Activated T-helper 2 cell treated with anti-CD3 and anti-CD28 coated beads, Interferon-gamma antibody, Interleukin-2, Interleukin-4, amounts not matched to agents 10 μg/mL and 5 μg/mL and 100 μg/mL, durations not matched to agents 14 hours and 24 hours and 36 hours (primary cell): Measurements from ENCODE around the gene MCIDAS. TPM values are rescaled to one million over a fixed set of nuclear protein-coding genes. Genes with fewer than 3 reads are reported as not detected.

ENCODE experiments used
- DNase-seq: peaks from one replicate; pipeline ENCODE4 v3.0.0; 2021; ENCODE audit warnings: low spot score
- H3K27ac Mint-ChIP-seq: one replicate; pipeline ENCODE4 v1.8.0; 2021; ENCODE audit warnings: mixed read lengths
- H3K27me3 Mint-ChIP-seq: one replicate; pipeline ENCODE4 v1.8.0; 2021; ENCODE audit warnings: low read depth, mixed read lengths
- H3K36me3 Mint-ChIP-seq: one replicate; pipeline ENCODE4 v1.8.0; 2021; ENCODE audit warnings: low read depth, mixed read lengths
- H3K4me1 Mint-ChIP-seq: one replicate; pipeline ENCODE4 v1.8.0; 2021; ENCODE audit warnings: low read depth, mixed read lengths
- H3K4me3 Mint-ChIP-seq: one replicate; pipeline ENCODE4 v1.8.0; 2021; ENCODE audit warnings: low read depth, mild to moderate bottlenecking, moderate library complexity, mixed read lengths
- H3K9me3 Mint-ChIP-seq: one replicate; pipeline ENCODE4 v1.8.0; 2021; ENCODE audit warnings: mixed read lengths
- intact Hi-C: fragments of 100-400 bp; cut with micrococcal nuclease; formaldehyde crosslinking; loops from one replicate; pipeline ENCODE4 v1.15.1; 2023
- total RNA-seq: library from RNA; stranded (reverse); gene quantifications from 2 replicates; pipeline ENCODE4 v1.2.3, GENCODE V29; 2022

The MCIDAS gene
- total RNA-seq, 1 donor from 2014 or later = not detected

DNA sequence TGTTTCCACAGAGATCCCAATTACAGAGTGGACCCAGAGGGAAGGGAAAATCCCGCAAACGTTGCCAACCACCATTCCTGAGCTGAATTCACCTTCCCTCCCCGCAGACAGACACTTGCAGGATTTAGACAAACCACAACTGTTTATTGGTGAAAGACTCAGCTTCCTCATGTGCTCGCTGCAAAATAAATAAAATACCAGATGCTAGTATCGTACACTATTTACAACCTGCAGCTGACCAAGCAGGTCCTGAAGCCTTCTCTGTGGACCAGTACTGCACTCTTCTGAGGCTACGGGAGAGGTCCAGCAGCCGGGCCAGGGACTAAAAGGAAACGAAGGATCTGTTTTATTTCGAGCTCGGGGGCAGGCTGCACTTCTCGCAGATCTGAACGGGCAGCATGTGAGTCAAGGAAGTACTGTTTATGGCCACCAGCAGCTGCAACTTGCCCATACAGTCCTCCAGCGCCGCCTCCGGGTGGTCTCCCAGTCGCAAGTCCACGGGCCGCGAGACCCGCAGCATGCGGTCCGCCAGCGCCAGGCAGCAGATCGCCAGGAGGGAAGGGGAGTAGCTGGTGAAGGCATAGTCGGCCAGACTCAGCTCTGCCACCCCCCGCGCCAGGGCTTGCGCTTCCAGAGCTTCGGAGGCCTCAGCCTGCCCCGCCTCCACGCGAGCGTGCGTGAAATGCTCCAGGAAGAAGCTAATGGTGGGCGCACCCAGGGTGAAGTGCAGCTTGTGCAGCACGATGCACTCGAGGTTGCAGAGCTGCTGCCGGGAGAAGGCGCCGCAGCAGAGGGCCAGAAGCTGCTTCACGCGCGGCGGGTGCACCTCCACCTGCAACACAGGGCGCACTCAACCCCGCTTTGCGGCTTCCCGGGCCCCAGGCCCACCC is 4.2 kb upstream of the MCIDAS start:
- Mint-ChIP-seq H3K9me3 (no peaks in the 10 kb centered on the region), H3K27me3 (peaks cover 76% of the 10 kb centered on the region), H3K36me3 (peaks cover 3% of the 10 kb centered on the region), H3K4me3 (peak overlapping the region; percentile 82), H3K4me1 (peaks cover 35% of the 10 kb centered on the region), H3K27ac (no peak overlapping the region)
- intact Hi-C loops = loop anchor here (1.0 to 5.0 kb wide), 3 partner anchors 8 to 919 kb away; partner anchors contain the start of genes ARL15, DHX29 and MTREX
- DNase-seq = peak; percentile 20

DNA sequence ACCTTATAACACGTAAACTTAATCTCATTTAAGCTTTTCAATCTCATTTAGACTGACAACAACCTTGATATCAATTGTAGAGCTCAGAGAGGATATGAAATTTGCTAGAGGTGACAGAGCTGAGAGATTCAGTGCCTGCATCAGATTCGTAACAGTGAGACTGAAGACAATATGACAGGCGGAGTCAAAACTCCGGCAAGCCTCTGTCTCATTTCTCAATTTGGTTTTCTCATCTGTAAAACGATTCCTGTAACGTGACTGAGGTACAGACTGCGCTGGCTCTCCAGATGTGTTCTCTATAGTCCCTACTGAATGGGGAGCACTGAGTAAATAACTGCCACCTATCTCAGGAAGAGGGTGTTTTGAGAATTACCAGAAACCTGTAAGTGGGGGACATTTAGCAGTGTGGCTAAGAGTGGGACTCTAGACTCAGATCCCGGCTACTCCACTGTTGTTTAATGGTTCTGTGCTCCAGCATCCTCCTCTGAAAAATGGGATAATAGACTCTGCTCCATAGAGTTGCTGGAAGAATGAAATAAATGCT is 3.0 kb upstream of the MCIDAS start:
- Mint-ChIP-seq H3K4me3 (no peak overlapping the region), H3K27me3 (peaks cover 80% of the 10 kb centered on the region), H3K27ac (no peak overlapping the region), H3K4me1 (peaks cover 39% of the 10 kb centered on the region), H3K9me3 (no peaks in the 10 kb centered on the region), H3K36me3 (peaks cover 3% of the 10 kb centered on the region)
- intact Hi-C loops = loop anchor here (5.0 kb wide), 2 partner anchors 77 to 918 kb away; partner anchors contain the start of genes ARL15, DHX29 and MTREX
- DNase-seq = no peak

DNA sequence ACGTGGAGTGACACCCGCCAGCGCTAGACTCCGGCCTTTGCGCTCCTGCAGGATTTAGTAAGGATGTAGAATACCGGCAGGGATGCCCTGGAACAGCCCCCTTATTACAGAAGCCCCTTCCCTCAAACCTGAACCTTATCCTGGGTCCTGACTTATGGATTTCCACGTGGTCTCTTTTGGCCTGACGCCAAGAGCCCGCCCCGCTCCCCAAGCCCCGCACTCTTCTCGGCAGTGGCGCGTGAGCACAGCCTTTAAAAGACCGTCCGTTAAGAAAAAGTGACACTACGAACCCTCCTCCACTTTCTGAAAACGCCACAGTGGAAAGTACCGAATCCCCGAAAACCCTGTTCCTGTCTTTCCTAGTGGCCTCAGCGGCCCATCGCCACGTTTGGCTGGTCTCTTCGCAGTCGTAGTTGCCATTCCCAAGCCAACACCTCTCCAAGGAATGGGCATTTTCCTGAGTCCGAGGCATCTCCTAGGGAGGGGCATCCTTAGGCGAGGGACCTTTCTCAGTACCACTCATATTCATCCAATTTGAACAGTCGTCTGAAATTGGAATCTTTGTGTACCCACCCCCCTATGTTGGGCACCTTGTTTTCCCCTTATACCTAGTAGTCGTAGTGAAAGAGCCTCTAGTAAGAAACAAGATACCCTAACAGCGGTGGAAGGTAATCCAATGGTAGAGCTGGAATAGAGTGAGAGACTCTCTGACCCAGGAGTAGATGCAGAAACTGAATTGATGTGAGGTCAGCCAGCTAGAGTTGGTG is 732 bp upstream of the MCIDAS start:
- no peak for DNase-seq
- Mint-ChIP-seq H3K27me3 (peaks cover 86% of the 10 kb centered on the region), H3K4me1 (peaks cover 36% of the 10 kb centered on the region), H3K27ac (peak overlapping the region; percentile 38), H3K36me3 (peaks cover 3% of the 10 kb centered on the region), H3K9me3 (no peaks in the 10 kb centered on the region), H3K4me3 (peak overlapping the region; percentile 69)
- intact Hi-C loops = loop anchor here (1.0 to 10.0 kb wide), 3 partner anchors 56 to 464 kb away; no protein-coding TSS in a partner anchor

DNA sequence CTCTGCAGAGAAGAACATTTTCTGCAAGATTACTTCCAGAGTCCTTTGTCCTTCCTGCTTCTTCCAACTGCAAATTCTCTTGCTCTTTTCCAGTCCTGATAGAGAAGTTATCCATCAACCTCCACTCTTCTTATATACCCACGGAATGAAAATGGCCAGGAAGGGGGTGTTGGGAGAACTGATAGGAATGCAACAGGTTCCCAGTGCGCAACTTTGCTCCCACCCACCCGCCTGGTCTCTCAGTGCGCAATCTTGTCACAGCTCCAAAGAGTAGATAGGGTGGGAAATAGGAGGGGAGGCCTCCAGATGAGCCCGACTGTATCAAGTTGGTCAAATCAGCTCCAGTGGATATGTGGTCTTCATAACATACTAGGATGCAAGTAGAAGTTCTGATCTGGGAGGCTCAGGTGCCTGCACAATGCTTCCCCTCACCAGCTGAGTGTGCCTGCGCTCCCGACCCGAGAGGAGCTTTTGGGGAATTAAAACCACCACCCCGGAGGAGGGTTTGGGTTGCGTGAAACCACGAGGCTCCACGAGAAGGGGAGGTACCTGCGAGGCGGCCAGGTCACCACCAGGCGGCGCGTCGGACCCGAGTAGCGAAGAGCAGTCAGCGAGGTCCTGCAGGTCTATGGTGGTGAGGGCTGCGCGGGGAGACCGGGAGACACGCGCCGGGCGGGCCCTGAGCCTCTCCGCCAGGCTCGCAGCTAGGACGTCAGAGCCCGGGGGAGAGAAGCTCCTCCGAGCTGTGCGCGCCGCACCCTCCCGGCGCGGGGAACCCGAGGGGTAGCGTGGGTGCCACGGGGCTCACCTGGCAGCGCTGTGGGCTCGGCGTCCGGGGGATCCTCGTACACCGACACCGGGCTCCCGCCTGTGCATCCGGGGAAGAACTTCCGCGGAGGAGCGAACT is 835 bp downstream of the MCIDAS start:
- DNase-seq = peak; percentile 50
- H3K27ac Mint-ChIP-seq = no peak overlapping the region
- H3K27me3 Mint-ChIP-seq = peaks cover 83% of the 10 kb centered on the region
- peak overlapping the region; percentile 50 for H3K4me3 Mint-ChIP-seq
- intact Hi-C loops = loop anchor here (5.0 to 10.0 kb wide), 2 partner anchors 341 to 466 kb away; no protein-coding TSS in a partner anchor
- no peaks in the 10 kb centered on the region for H3K36me3 Mint-ChIP-seq
- no peaks in the 10 kb centered on the region for H3K9me3 Mint-ChIP-seq
- H3K4me1 Mint-ChIP-seq = peaks cover 29% of the 10 kb centered on the region

DNA sequence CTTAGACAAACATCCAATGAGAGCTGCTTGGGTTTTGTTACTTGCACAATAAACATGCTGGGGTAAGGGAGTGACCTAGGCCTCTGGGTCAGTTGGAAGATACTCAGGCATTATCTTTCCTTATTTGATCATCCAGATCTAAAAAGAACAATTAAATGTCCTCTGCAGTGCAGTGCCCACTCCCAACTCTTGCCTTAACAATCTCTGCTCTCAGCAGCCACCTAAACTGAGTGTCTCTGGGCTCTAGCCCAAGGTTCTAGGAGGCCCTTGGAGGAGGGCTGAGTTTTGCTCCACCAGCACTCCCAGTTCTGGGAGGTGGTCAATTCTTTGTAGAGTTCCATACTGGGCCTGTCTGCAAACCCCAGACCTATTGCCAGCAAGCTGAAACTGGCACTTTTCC is 1.8 kb downstream of the MCIDAS start:
- no peak overlapping the region for H3K27ac Mint-ChIP-seq
- H3K4me3 Mint-ChIP-seq = no peak overlapping the region
- intact Hi-C loops = loop anchor here (5.0 to 10.0 kb wide), 2 partner anchors 341 to 467 kb away; no protein-coding TSS in a partner anchor
- no peaks in the 10 kb centered on the region for H3K9me3 Mint-ChIP-seq
- no peak for DNase-seq
- H3K4me1 Mint-ChIP-seq = peaks cover 31% of the 10 kb centered on the region
- H3K27me3 Mint-ChIP-seq = peaks cover 83% of the 10 kb centered on the region
- H3K36me3 Mint-ChIP-seq = no peaks in the 10 kb centered on the region

DNA sequence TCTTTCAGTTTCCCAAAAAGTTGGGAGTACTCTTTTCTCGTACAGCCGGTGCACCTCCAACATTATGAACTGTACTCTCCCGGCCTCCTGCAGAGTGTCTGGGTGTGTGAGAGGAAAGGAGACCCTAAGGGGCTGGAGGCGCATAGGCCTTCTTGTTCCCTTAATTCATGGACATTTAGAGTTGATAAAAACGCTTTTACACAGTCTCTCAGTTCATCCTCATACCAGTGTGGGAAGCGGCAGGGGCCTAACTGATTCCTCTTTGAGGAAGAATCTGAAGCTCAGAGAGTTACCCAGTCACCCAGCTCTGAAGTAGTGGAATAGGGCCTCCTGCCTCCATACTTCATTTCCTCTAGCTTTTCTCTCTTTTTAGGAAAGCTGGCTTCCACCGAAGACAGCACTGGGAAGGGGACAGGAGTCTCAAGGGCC is 3.3 kb downstream of the MCIDAS start:
- H3K9me3 Mint-ChIP-seq = no peaks in the 10 kb centered on the region

DNA sequence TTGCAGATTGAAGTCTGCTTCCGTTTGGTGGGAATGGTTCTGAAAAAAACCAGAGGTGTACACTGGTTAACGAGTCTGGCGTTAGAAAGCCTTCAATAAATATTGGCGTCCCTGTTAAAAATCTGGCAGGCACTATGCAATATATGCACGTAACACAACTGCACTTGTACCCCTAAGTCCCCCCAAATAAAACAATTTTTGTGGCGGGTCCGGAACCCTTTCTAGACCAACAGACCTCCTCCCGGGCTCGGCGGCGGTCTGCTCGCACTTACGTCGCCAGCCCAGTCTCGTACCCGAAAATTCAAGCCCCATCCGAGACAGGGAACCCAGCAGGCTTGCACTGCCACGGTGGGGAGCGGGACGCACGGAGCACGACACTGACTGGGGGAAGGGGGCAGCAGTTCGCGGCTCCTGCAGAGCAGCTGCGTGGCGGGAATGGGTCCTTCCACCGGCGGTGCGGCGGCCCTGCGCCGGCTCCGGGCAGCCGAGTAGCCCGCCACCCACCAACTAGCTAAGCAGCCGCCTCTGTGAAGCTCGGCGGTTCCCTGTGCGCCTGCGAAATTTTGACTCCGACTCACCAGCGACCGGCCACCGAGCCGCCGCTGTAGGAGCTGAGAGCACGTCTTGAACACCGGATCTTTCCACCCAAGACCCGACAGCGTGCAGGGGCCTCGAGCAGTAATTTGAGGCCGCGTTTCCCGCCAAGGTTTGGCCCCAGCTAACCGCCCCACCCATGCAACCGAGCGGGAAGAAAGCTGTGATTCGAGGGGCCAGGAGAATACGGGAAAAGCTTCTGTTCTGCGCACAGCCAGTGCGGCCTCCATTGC is 3.9 kb downstream of the MCIDAS start:
- no peak for DNase-seq
- Mint-ChIP-seq H3K4me1 (peaks cover 27% of the 10 kb centered on the region), H3K27me3 (peaks cover 80% of the 10 kb centered on the region), H3K9me3 (no peaks in the 10 kb centered on the region), H3K27ac (no peak overlapping the region), H3K4me3 (no peak overlapping the region), H3K36me3 (no peaks in the 10 kb centered on the region)
- intact Hi-C loops = loop anchor here (1.0 to 10.0 kb wide), 2 partner anchors 8 to 338 kb away; no protein-coding TSS in a partner anchor

More for the DNA sequence above, 3.3 kb downstream of the MCIDAS start:
- peaks cover 80% of the 10 kb centered on the region for H3K27me3 Mint-ChIP-seq
- H3K4me1 Mint-ChIP-seq = peaks cover 27% of the 10 kb centered on the region
- DNase-seq = no peak
- H3K27ac Mint-ChIP-seq = no peak overlapping the region
- intact Hi-C loops = loop anchor here (1.0 to 10.0 kb wide), 2 partner anchors 7 to 339 kb away; no protein-coding TSS in a partner anchor
- no peaks in the 10 kb centered on the region for H3K36me3 Mint-ChIP-seq
- no peak overlapping the region for H3K4me3 Mint-ChIP-seq

DNA sequence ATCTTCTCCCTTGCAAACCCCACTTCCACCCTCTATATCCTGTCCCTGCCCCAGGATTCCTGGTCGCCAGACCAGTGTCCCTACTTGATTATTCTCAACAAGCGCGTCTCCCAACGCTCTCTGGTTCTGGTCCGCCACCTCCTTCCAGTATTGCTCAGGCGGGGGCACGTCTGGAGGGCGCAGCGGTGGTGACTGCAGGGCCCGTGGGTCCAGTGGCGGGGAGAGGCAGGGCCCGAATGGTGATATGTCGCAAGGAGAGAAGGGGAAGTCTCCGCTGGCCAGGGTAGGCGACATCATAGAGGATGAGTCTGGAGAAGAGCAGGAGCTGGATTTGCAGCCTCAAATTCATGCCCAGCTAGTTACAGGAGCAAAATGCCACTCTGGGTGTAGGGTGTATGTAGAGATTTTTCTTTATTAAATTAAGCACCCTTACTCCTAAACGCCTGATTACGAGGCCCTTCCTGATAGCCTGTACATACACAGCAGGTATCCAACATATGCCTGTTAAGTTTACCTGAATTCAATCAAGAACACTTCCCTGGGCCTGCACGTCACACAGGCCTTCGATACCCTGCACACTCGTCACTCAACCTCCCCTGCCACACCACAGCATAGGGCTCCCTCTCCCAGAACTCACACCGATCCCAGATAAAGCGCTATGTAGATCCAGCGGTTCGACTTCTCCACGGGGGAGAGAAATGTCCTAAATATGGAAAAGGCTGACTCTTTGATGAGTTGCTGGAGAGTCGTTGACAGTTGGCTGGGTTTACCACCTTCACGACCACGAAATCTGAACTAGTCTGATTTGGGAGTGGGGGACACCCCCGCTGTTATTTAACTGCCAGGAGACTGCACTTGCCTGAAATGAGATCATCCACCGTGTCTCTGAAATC is 4.8 kb downstream of the MCIDAS start:
- Mint-ChIP-seq H3K27ac (no peak overlapping the region), H3K9me3 (no peaks in the 10 kb centered on the region), H3K27me3 (peaks cover 77% of the 10 kb centered on the region), H3K4me3 (no peak overlapping the region), H3K4me1 (peaks cover 19% of the 10 kb centered on the region), H3K36me3 (no peaks in the 10 kb centered on the region)
- intact Hi-C loops = loop anchor here (10.0 kb wide), 1 partner anchor 338 kb away; no protein-coding TSS in a partner anchor
- DNase-seq = no peak

DNA sequence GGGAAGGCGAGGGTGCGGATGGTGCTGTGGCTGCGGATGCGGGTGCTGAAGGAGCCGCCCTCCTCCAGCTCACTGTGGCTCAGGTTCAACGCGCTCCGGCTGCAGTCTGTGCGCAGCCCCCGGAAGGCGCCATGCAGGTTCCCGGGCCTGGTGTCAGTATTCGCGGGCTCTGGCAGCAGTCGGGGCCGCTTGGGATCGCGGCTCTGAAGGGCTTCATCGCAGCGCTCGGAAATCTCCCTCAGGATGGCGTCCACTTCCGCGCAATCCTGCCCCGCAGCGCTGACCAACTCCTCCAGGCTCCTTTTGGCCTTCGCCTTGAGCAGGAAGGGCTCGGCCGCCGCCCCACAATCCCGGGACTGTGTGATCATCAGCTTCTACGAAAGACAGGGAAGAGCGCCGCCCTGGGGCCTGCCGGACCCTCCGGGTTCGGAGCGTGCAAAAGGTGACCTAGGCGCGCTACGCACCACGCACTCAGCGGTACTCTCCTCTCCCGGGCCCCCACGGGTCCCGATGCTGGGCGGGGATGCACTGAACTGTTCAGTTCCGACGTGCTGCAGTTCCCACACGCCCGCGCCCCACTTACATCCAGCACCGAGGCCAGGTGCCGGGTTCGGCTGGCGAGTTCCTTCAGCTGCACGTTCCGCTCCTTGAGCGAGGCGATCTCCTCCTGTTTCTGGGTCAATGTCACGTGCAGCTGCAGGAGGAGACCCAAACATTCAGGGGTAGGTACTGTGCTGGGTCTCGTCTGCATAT is 6.5 kb downstream of the MCIDAS start:
- peaks cover 73% of the 10 kb centered on the region for H3K27me3 Mint-ChIP-seq
- peaks cover 15% of the 10 kb centered on the region for H3K4me1 Mint-ChIP-seq
- no peak for DNase-seq
- intact Hi-C loops = loop anchor here (10.0 kb wide), 1 partner anchor 336 kb away; no protein-coding TSS in a partner anchor
- H3K36me3 Mint-ChIP-seq = no peaks in the 10 kb centered on the region
- H3K4me3 Mint-ChIP-seq = peak overlapping the region; percentile 74
- H3K27ac Mint-ChIP-seq = no peak overlapping the region
- H3K9me3 Mint-ChIP-seq = no peaks in the 10 kb centered on the region

DNA sequence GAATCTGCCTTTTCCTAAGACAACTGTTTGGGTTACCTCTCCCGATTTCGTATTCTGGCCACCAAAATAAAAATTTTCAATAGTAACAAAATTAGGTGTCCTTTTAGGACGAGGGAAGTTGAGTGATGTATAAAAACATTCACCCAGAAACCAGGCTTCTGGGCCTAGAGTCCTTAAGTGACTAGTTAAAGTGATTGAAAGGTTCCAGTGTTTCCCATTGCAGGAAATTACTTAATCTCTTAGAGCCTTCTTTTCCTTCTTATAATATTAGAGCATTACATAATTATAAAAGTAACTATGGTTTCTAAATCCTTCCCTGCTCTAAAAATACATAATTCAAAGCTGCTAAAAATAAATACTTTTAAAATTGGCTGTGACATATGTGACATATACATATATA is 7.3 kb downstream of the MCIDAS start:
- Mint-ChIP-seq H3K27ac (no peak overlapping the region), H3K4me3 (no peak overlapping the region), H3K27me3 (peaks cover 71% of the 10 kb centered on the region), H3K4me1 (peaks cover 15% of the 10 kb centered on the region), H3K9me3 (no peaks in the 10 kb centered on the region), H3K36me3 (no peaks in the 10 kb centered on the region)
- no peak for DNase-seq
- intact Hi-C loops = loop anchor here (10.0 kb wide), 1 partner anchor 335 kb away; no protein-coding TSS in a partner anchor
